Right lobe of liver (tissue), 6 donors: ENCODE results near the gene COL19A1. TPM values are rescaled to one million over a fixed set of nuclear protein-coding genes. Genes with fewer than 3 reads are reported as not detected.

Experiments
- ATAC-seq, 4 donors: fragments of 200-7000 bp; cut with Tn5 transposase; one replicate each; pipeline ENCODE4 v1.9.1; 2020; ENCODE audit warnings: mild to moderate bottlenecking in 4 of 4, moderate library complexity in 4 of 4
- DNase-seq, 3 donors: peaks; one replicate each; pipeline ENCODE4 v3.0.0-alpha.2; 2020
- H3K27ac ChIP-seq, 3 donors: fragments of 200-600 bp; one replicate each; pipeline ENCODE4 v1.8.0; 2022
- H3K27me3 ChIP-seq, 2 donors: fragments of 200-600 bp; one replicate each; pipeline ENCODE4 v1.8.0; 2022
- H3K36me3 ChIP-seq, 4 donors: fragments of 200-600 bp; sonication (generic) in 1 of 4; one replicate each; pipeline versions ENCODE4 v1.5.1 to v1.8.0; 2017 to 2022; ENCODE audit warnings: control low read depth in 1 of 4
- H3K4me1 ChIP-seq, 4 donors: fragments of 200-600 bp; sonication (generic) in 1 of 4; one replicate each; pipeline versions ENCODE4 v1.5.1 to v1.8.0; 2017 to 2022; ENCODE audit warnings: control low read depth in 1 of 4
- H3K4me3 ChIP-seq, 3 donors: fragments of 200-600 bp; one replicate each; pipeline ENCODE4 v1.8.0; 2022
- H3K9me3 ChIP-seq, 4 donors: fragments of 200-600 bp; sonication (generic) in 1 of 4; one replicate each; pipeline versions ENCODE4 v1.5.1 to v1.8.0; 2017 to 2022; ENCODE audit warnings: control low read depth in 1 of 4
- CTCF ChIP-seq, 4 donors: fragments of 200-600 bp in 3 of 4; fragments of 450-650 bp in 1 of 4; IDR thresholded peaks; one replicate each; pipeline versions ENCODE4 v1.5.1 to v1.8.0; 2016 to 2022; ENCODE audit warnings: antibody characterized with exemption in 4 of 4, mild to moderate bottlenecking in 2 of 4
- POLR2A ChIP-seq: fragments of 450-650 bp; IDR thresholded peaks from one replicate; pipeline ENCODE4 v1.6.1; 2017; ENCODE audit warnings: antibody characterized with exemption, mild to moderate bottlenecking
- WGBS: methylation state at CpG from one replicate; pipeline ENCODE4 v1.1.6; 2018; ENCODE audit warnings: low coverage, low lambda C conversion rate; ENCODE audit not compliant: insufficient coverage; ENCODE audit errors: missing lambda C conversion rate; 5-methylcytosine and 5-hydroxymethylcytosine counted together
- intact Hi-C, 2 donors: fragments of 100-400 bp; cut with DNase I; formaldehyde crosslinking; loops; one replicate each; pipeline versions ENCODE4 v1.11.2 to v1.14.1; 2022
- total RNA-seq, 6 experiments: library from RNA; depleted of rRNA in 2 of 6; stranded (reverse); fragments of >200 nt in 2 of 6; fragmentation: NEBNext Ultra II Directional in 3 of 6; extraction: Animal tissue kit (Norgen Biotek cat#: 25700) in 3 of 6; gene quantifications; one replicate each; pipeline versions ENCODE4 v1.1.0 to v1.2.4, GENCODE V29; 2016 to 2023
- donor health status: DM: no; HTN: yes; CAD: no.
- donor health status: DM: no; HTN: no; CAD: no.
- donor health status: DM: no; HTN: no; CAD: no.
- donor health status: DM: no; HTN: yes; CAD: no.
- donor health status: DM: no; HTN: yes; CAD: no.

The COL19A1 gene
- total RNA-seq, 6 experiments from 2014 or later = 0.18 to 0.39 (median 0.27) TPM; not detected in 2

DNA sequence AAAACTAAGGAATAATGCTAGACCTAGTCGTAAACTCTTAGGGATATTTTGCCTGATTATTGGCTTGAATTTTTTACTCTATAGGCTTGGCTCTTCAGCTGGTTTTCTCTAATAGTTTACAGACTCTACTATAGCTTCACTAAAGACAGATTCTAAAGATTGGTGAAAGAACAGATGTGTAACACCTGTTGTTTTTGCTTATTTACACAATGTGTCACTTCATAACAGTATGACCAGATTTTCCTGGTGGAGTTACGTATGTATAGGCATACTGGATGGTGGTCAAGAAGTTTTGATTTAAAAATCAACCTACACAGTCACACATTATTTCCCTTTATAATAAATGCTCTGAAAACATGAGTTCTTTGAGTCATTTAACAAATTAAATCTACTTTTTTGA, 4.8 kb downstream of the COL19A1 start:
- no peak overlapping the region for H3K4me3 ChIP-seq
- H3K27ac ChIP-seq = no peak overlapping the region
- no peaks in the 10 kb centered on the region for H3K36me3 ChIP-seq
- intact Hi-C loops = no loop called here
- no peaks in the 10 kb centered on the region for H3K9me3 ChIP-seq
- no peak for TF ChIP-seq POLR2A
- no peak for TF ChIP-seq CTCF (IDR thresholded peaks at IDR 0.05)
- no peak for DNase-seq
- H3K27me3 ChIP-seq = no peaks in the 10 kb centered on the region
- no peaks in the 10 kb centered on the region for H3K4me1 ChIP-seq
- 89% methylated on average over 2 of the region's 2 CpGs for WGBS
- no peak for ATAC-seq

DNA sequence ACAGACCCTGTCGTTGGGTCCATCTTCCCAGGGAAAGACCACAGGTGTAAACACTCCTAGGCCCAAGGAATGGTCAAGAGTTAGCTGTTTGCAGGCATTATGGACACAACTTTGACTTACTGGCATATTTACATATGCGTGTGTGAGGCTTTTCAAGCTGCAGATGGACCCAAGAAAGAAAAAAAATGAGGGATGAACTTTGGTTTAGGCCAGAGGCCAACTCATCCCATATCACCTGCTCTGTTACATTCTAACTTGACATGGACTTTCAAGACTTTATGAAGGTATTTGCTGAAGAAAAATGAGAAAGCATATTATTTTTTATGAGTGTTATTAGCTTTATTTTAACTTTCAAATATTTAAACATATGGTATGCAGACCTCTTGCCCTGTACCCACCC, 6.9 kb downstream of the COL19A1 start:
- whole genome bisulfite sequencing = 77% methylated on average over 2 of the region's 2 CpGs
- Histone ChIP-seq H3K36me3 (no peaks in the 10 kb centered on the region), H3K27ac (no peak overlapping the region), H3K4me3 (no peak overlapping the region), H3K9me3 (no peaks in the 10 kb centered on the region), H3K27me3 (no peaks in the 10 kb centered on the region), H3K4me1 (no peaks in the 10 kb centered on the region)
- ATAC-seq (no peak), DNase-seq (no peak)
- intact Hi-C loops = no loop called here
- TF ChIP-seq CTCF (IDR thresholded peaks at IDR 0.05) (no peak), POLR2A (no peak)

GRCh38 chr6:69875715-69876114, 9.4 kb downstream of the COL19A1 start:
- intact Hi-C loops = no loop called here
- Histone ChIP-seq H3K36me3 (no peaks in the 10 kb centered on the region), H3K4me3 (no peak overlapping the region), H3K4me1 (no peaks in the 10 kb centered on the region), H3K27me3 (no peaks in the 10 kb centered on the region), H3K9me3 (no peaks in the 10 kb centered on the region), H3K27ac (no peak overlapping the region)
- ATAC-seq (no peak), DNase-seq (no peak)
- TF ChIP-seq POLR2A (no peak), CTCF (IDR thresholded peaks at IDR 0.05) (no peak)
- 66% methylated on average over 3 of the region's 3 CpGs for WGBS

DNA sequence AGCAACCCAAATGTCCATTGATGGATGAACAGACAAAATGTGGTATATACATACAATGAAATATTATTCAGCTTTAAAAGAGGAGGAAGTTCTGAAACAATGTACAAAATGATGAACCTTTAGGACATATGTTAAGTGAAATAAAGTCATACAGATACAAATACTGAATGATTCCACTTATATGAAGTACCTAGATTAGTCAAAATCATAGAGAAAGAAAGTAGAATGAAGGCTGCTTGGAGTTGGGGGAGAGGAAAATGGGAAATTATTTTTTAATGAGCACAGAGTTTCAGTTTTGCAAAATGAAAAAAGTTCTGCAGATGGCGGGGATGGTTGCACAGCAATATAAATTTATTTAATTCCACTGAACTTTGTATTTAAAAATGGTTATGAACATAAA, 12.4 kb downstream of the COL19A1 start:
- no peak overlapping the region for H3K4me3 ChIP-seq
- WGBS = 78% methylated on average over 1 of the region's 1 CpG
- no peak for ATAC-seq
- no peaks in the 10 kb centered on the region for H3K27me3 ChIP-seq
- no peak overlapping the region for H3K27ac ChIP-seq
- no peaks in the 10 kb centered on the region for H3K9me3 ChIP-seq
- no peak for TF ChIP-seq CTCF (IDR thresholded peaks at IDR 0.05)
- no peak for TF ChIP-seq POLR2A
- no peaks in the 10 kb centered on the region for H3K36me3 ChIP-seq
- DNase-seq = no peak
- H3K4me1 ChIP-seq = no peaks in the 10 kb centered on the region
- intact Hi-C loops = no loop called here

DNA sequence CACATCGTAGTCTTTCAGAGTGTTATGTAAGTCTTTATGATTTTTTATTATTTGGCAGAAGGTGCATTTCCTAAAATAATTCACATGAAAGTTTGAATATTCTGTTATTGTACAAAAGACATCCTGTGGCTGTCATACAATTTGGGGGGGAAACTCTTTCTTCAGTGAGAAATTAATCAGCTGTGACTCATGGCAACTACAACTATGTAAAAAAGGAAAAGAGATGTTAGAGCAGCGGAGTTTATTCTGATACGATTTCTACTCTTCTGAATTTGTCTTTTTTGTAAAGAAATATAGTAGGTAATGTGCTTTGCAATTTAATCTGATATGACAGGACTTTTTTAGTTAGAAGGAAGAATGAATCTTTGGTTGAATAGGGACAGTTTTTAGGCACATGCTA, 14.2 kb downstream of the COL19A1 start:
- Histone ChIP-seq H3K27ac (no peak overlapping the region), H3K27me3 (no peaks in the 10 kb centered on the region), H3K4me1 (no peaks in the 10 kb centered on the region), H3K4me3 (no peak overlapping the region), H3K36me3 (no peaks in the 10 kb centered on the region), H3K9me3 (no peaks in the 10 kb centered on the region)
- ATAC-seq (no peak), DNase-seq (no peak)
- 56% methylated on average over 3 of the region's 3 CpGs for WGBS
- TF ChIP-seq POLR2A = no peak
- no peak for TF ChIP-seq CTCF (IDR thresholded peaks at IDR 0.05)
- intact Hi-C loops = no loop called here
